GM12878 (cell line): ENCODE data around the gene KEL. TPM values are rescaled to one million over a fixed set of nuclear protein-coding genes. Genes with fewer than 3 reads are reported as not detected.

Source experiments
- ATAC-seq: fragments of 200-7000 bp; cut with Tn5 transposase; 3 replicates; pipeline ENCODE4 v1.9.1; 2020; ENCODE audit warnings: mild to moderate bottlenecking, moderate library complexity
- BruUV-seq: library from RNA; stranded (reverse); fragments of 400-500 nt; replicated peaks from 2 replicates; lab custom pipeline; 2021; lab: Mats Ljungman, UMichigan
- CTCF ChIA-PET: fragments of 300-600 bp; sonication (Branson Sonifier 250); formaldehyde crosslinking; extraction: SDS; loops from one replicate; lab custom pipeline; 2021; ENCODE audit warnings: inconsistent platforms; lab: Yijun Ruan, JAX
- POLR2A ChIA-PET: fragments of 350-600 bp; formaldehyde crosslinking; extraction: SDS; loops from one replicate; lab custom pipeline; 2021; ENCODE audit warnings: inconsistent platforms; lab: Charles Lee
- RAD21 ChIA-PET: fragments of 300-600 bp; sonication (Branson Sonifier 250); formaldehyde crosslinking; loops from one replicate; lab custom pipeline; 2023; ENCODE audit warnings: antibody characterized with exemption; ENCODE audit not compliant: unreplicated experiment; lab: Charles Lee
- SMC1A ChIA-PET: fragments of 300-600 bp; sonication (Branson Sonifier 250); formaldehyde crosslinking; loops from one replicate; lab custom pipeline; 2023; ENCODE audit not compliant: unreplicated experiment, uncharacterized antibody; lab: Charles Lee
- DNase-seq: peaks from one replicate; pipeline ENCODE4 v3.0.0-alpha.2; 2011; ENCODE audit warnings: low read depth, low spot score
- FAIRE-seq: peaks from 3 replicates; lab custom pipeline; 2011; peaks lifted over from hg19 to GRCh38; lab: Jason Lieb, UNC
- H2AFZ ChIP-seq: 2 replicates; pipeline ENCODE4 v1.6.0; 2011; ENCODE audit warnings: low read depth, low read length, control low read depth; ENCODE audit not compliant: control insufficient read depth
- H3K27ac ChIP-seq: 2 replicates; pipeline ENCODE4 v1.5.1; 2011; ENCODE audit warnings: control low read depth; ENCODE audit not compliant: control insufficient read depth, insufficient read depth
- H3K27me3 ChIP-seq, 2 experiments: replicated peaks in 1 of 2; 2 replicates each; pipeline versions ENCODE4 v1.6.0 to v1.6.1; 2011; ENCODE audit warnings: low read length in 1 of 2; ENCODE audit not compliant: control insufficient read depth in 2 of 2, insufficient read depth in 2 of 2
- H3K36me3 ChIP-seq, 2 experiments: 2 replicates each; pipeline ENCODE4 v1.5.1; 2011; ENCODE audit warnings: low read length in 1 of 2; ENCODE audit not compliant: control insufficient read depth in 2 of 2, insufficient read depth in 2 of 2
- H3K4me1 ChIP-seq: 2 replicates; pipeline ENCODE4 v1.6.1; 2011; ENCODE audit warnings: mild to moderate bottlenecking, low read length, moderate library complexity, mixed read lengths; ENCODE audit not compliant: control insufficient read depth, insufficient read depth
- H3K4me2 ChIP-seq: 2 replicates; pipeline ENCODE4 v1.6.0; 2011; ENCODE audit warnings: control low read depth; ENCODE audit not compliant: control insufficient read depth, insufficient read depth
- H3K4me3 ChIP-seq: fragments of 200-600 bp; sonication (generic); 2 replicates; pipeline ENCODE4 v1.5.1; 2016
- H3K79me2 ChIP-seq: 2 replicates; pipeline ENCODE4 v1.6.0; 2011; ENCODE audit warnings: low read length; ENCODE audit not compliant: control insufficient read depth, insufficient read depth
- H3K9ac ChIP-seq: 2 replicates; pipeline ENCODE4 v1.8.0; 2011; ENCODE audit warnings: low read length, control low read depth, mixed read lengths; ENCODE audit not compliant: control insufficient read depth, insufficient read depth
- H3K9me3 ChIP-seq: replicated peaks from 3 replicates; pipeline ENCODE4 v1.5.1; 2011; ENCODE audit warnings: mild to moderate bottlenecking, low read length; ENCODE audit not compliant: control insufficient read depth, insufficient read depth
- H4K20me1 ChIP-seq: 2 replicates; pipeline ENCODE4 v1.6.0; 2011; ENCODE audit not compliant: control insufficient read depth, insufficient read depth
- CBX5 ChIP-seq: sonication (generic); IDR thresholded peaks from 2 replicates; pipeline ENCODE4 v1.6.1; 2016; ENCODE audit warnings: low read depth, moderate library complexity, mild to moderate bottlenecking, inconsistent platforms
- CHD2 ChIP-seq: IDR thresholded peaks from 2 replicates; pipeline ENCODE4 v1.6.1; 2011; ENCODE audit warnings: low read depth, low read length, improper control_type of control experiment, borderline replicate concordance
- KDM1A ChIP-seq: fragments of 200-600 bp; sonication (generic); IDR thresholded peaks from 2 replicates; pipeline ENCODE4 v1.6.1; 2016; ENCODE audit warnings: borderline replicate concordance
- MTA2 ChIP-seq: fragments of 450-650 bp; IDR thresholded peaks from 2 replicates; pipeline ENCODE4 v1.6.1; 2016; ENCODE audit warnings: low read depth, mild to moderate bottlenecking, moderate library complexity
- NBN ChIP-seq: fragments of 450-650 bp; IDR thresholded peaks from 2 replicates; pipeline ENCODE4 v1.6.1; 2016
- RBBP5 ChIP-seq: fragments of 200-600 bp; sonication (generic); conservative IDR thresholded peaks from 2 replicates; pipeline ENCODE4 v1.6.1; 2016
- RELB ChIP-seq: fragments of 450-650 bp; IDR thresholded peaks from 2 replicates; pipeline ENCODE4 v1.6.1; 2017; ENCODE audit warnings: low read depth, mild to moderate bottlenecking, moderate library complexity
- SMC3 ChIP-seq: IDR thresholded peaks from 2 replicates; pipeline ENCODE4 v1.6.1; 2011; ENCODE audit warnings: low read length, improper control_type of control experiment, borderline replicate concordance
- SPI1 ChIP-seq: IDR thresholded peaks from 2 replicates; pipeline ENCODE4 v1.6.1; 2011; ENCODE audit warnings: low read depth, mild to moderate bottlenecking, low read length, moderate library complexity, borderline replicate concordance; ENCODE audit not compliant: insufficient read depth
- SRF ChIP-seq, 2 experiments: IDR thresholded peaks; 2 replicates each; pipeline ENCODE4 v1.6.1; 2011; ENCODE audit warnings: low read depth in 2 of 2, low read length in 2 of 2, mild to moderate bottlenecking in 1 of 2, moderate library complexity in 1 of 2
- TBL1XR1 ChIP-seq: IDR thresholded peaks from 2 replicates; pipeline ENCODE4 v1.6.1; 2012; ENCODE audit warnings: low read depth, low read length, improper control_type of control experiment
- TCF3 ChIP-seq: IDR thresholded peaks from 2 replicates; pipeline ENCODE4 v1.6.1; 2012; ENCODE audit warnings: low read depth, mild to moderate bottlenecking, low read length, borderline replicate concordance; ENCODE audit not compliant: insufficient read depth
- ZNF207 ChIP-seq: fragments of 450-650 bp; IDR thresholded peaks from 2 replicates; pipeline ENCODE4 v1.6.1; 2014; ENCODE audit warnings: antibody characterized with exemption, mild to moderate bottlenecking, borderline replicate concordance
- WGBS: methylation state at CpG from one replicate; pipeline ENCODE4 v1.1.6; 2016; ENCODE audit warnings: low lambda C conversion rate; ENCODE audit not compliant: insufficient replicate concordance, insufficient coverage; ENCODE audit errors: missing lambda C conversion rate; 5-methylcytosine and 5-hydroxymethylcytosine counted together
- in situ Hi-C: fragments of 300-500 bp; cut with MboI; formaldehyde crosslinking; loops from 9 replicates; pipeline ENCODE4 v1.14.3; 2018; ENCODE audit warnings: mixed read lengths
- intact Hi-C: fragments of 100-400 bp; cut with micrococcal nuclease; formaldehyde crosslinking; loops from one replicate; pipeline ENCODE4 v1.14.2; 2022; ENCODE audit not compliant: unreplicated experiment
- polyA plus RNA-seq, 11 experiments: library from polyadenylated mRNA; depleted of rRNA in 4 of 11; unstranded in 6 of 11; stranded (reverse) in 5 of 11; fragments of >200 nt; fragmentation: Nextera tagmentation in 4 of 11; fragmentation: Illumina TruSeq in 1 of 11; extraction: Ambion mirVana in 4 of 11; extraction: Trizol in 1 of 11; gene quantifications; 1 replicate in 1 of 11; 2 replicates in 10 of 11; pipeline versions ENCODE4 v1.2.1 to v1.2.3, GENCODE V29; 2011 to 2016; ENCODE audit warnings: inconsistent platforms in 2 of 11, missing spikeins in 2 of 11, low read depth in 1 of 11
- total RNA-seq, 4 experiments: library from RNA; depleted of rRNA in 3 of 4; stranded (reverse); fragments of >200 nt in 3 of 4; fragmentation: Illumina TruSeq in 1 of 4; extraction: Trizol in 1 of 4; gene quantifications; 2 replicates each; pipeline versions ENCODE4 v1.2.1 to v1.2.3, GENCODE V29; 2013 to 2021

Gene KEL
- total and polyA plus RNA-seq, 10 of the 15 experiments (the other 5 are each of a cell fraction or from before 2014, with no cell fraction given): 0.10 to 0.73 (median 0.23) TPM; not detected in 2

- H2AFZ ChIP-seq: no peak overlapping the region
- ChIA-PET SMC1A (no interaction called here), POLR2A (no interaction called here)
- TF ChIP-seq TBL1XR1: no peak
- TF ChIP-seq NBN: no peak
- TF ChIP-seq KDM1A: no peak
- TF ChIP-seq SMC3: no peak
- no peak for TF ChIP-seq CBX5
- TF ChIP-seq TCF3: no peak
- TF ChIP-seq MTA2: no peak
- no peak for TF ChIP-seq CHD2
- no peak for TF ChIP-seq RELB
- no peak for TF ChIP-seq RBBP5
- no peak for TF ChIP-seq ZNF207
- no peak for TF ChIP-seq SRF (IDR thresholded peaks at IDR 0.05; ENCODE audit: low read depth in 2 of 2, low read length in 2 of 2)
- no peak for TF ChIP-seq SPI1
- TF ChIP-seq, all 136 proteins: peak for 0
- Histone ChIP-seq H3K4me3 (no peak overlapping the region), H3K4me2 (no peak overlapping the region), H4K20me1 (no peaks in the 10 kb centered on the region), H3K9me3 (no peaks in the 10 kb centered on the region), H3K79me2 (no peaks in the 10 kb centered on the region), H3K9ac (no peak overlapping the region), H3K36me3 (no peaks in the 10 kb centered on the region), H3K27ac (no peak overlapping the region), H3K4me1 (no peaks in the 10 kb centered on the region), H3K27me3 (peaks cover 0 to 3% of the 10 kb centered on the region in 2 experiments; a peak in 3 of 4 replicates)
- DNase-seq (no peak), ATAC-seq (no peak), FAIRE-seq (no peak)
- intact Hi-C loops (no loop called here), in situ Hi-C loops (no loop called here)
- ChIA-PET RAD21 (no interaction called here), CTCF (no interaction called here)
- WGBS: 33% methylated on average over 3 of the region's 3 CpGs
- no TSS peak for BruUV-seq
Measured at GRCh38 chr7:142913051-142913450, 49.1 kb downstream of the KEL start.
